HepG2 (cell line): Measurements from ENCODE around the gene SNED1. TPM values are rescaled to one million over a fixed set of nuclear protein-coding genes. Genes with fewer than 3 reads are reported as not detected.

Experiments
- ATAC-seq: fragments of 200-7000 bp; cut with Tn5 transposase; 3 replicates; pipeline ENCODE4 v1.9.1; 2020; ENCODE audit warnings: mild to moderate bottlenecking, moderate library complexity
- BruUV-seq: library from RNA; stranded (reverse); fragments of 400-500 nt; replicated peaks from 2 replicates; lab custom pipeline; 2021; lab: Mats Ljungman, UMichigan
- CTCF ChIA-PET: fragments of 300-600 bp; formaldehyde crosslinking; extraction: SDS; loops from one replicate; lab custom pipeline; 2021; ENCODE audit warnings: low total read pairs, inconsistent platforms, low intra/inter-chr PET ratio; lab: Yijun Ruan, JAX
- POLR2A ChIA-PET: fragments of 350-600 bp; sonication (Branson Sonifier 250); formaldehyde crosslinking; loops from one replicate; lab custom pipeline; 2020; ENCODE audit warnings: antibody characterized with exemption, inconsistent platforms; lab: Yijun Ruan, JAX
- DNase-seq: peaks from one replicate; pipeline ENCODE4 v3.0.0-alpha.2; 2015; ENCODE audit warnings: low spot score
- FAIRE-seq: peaks from 3 replicates; lab custom pipeline; 2011; peaks lifted over from hg19 to GRCh38; lab: Jason Lieb, UNC
- H2AFZ ChIP-seq: one replicate; pipeline ENCODE4 v1.6.1; 2011; ENCODE audit warnings: low read length, inconsistent platforms
- H3K27ac ChIP-seq: fragments of 300-600 bp; 3 replicates; pipeline ENCODE4 v1.8.0; 2011; ENCODE audit warnings: mixed run types, mild to moderate bottlenecking, mixed read lengths, low read length, inconsistent platforms; ENCODE audit not compliant: insufficient read depth; ENCODE audit errors: extremely low read length
- H3K27me3 ChIP-seq, 2 experiments: fragments of 200-600 bp in 1 of 2; 2 replicates in 1 of 2; 3 replicates in 1 of 2; pipeline versions ENCODE4 v1.6.0 to v1.8.0; 2011; ENCODE audit warnings: low read length in 2 of 2, mild to moderate bottlenecking in 2 of 2, moderate library complexity in 2 of 2, inconsistent platforms in 1 of 2; ENCODE audit not compliant: insufficient read depth in 2 of 2, control insufficient read depth in 1 of 2
- H3K36me3 ChIP-seq, 2 experiments: fragments of 200-600 bp in 1 of 2; replicated peaks in 1 of 2; 2 replicates in 1 of 2; 3 replicates in 1 of 2; pipeline versions ENCODE4 v1.5.1 to v1.8.0; 2011; ENCODE audit warnings: low read length in 2 of 2, inconsistent platforms in 1 of 2; ENCODE audit not compliant: insufficient read depth in 2 of 2, control insufficient read depth in 1 of 2
- H3K4me1 ChIP-seq: 2 replicates; pipeline ENCODE4 v1.5.1; 2012; ENCODE audit warnings: low read length, inconsistent platforms; ENCODE audit not compliant: insufficient read depth
- H3K4me2 ChIP-seq: 2 replicates; pipeline ENCODE4 v1.6.0; 2011; ENCODE audit warnings: low read depth, low read length, inconsistent platforms
- H3K4me3 ChIP-seq, 3 experiments: fragments of 200-600 bp in 1 of 3; sonication (generic), shearing (Covaris generic) in 1 of 3; replicated peaks in 1 of 3; 2 replicates each; pipeline ENCODE4 v1.5.1; 2011 to 2016; ENCODE audit warnings: low read length in 3 of 3, inconsistent platforms in 2 of 3, low read depth in 2 of 3, mild to moderate bottlenecking in 2 of 3, control low read depth in 1 of 3, mixed read lengths in 1 of 3; ENCODE audit not compliant: insufficient read depth in 1 of 3
- H3K79me2 ChIP-seq: one replicate; pipeline ENCODE4 v1.6.1; 2011; ENCODE audit warnings: low read length, inconsistent platforms; ENCODE audit not compliant: insufficient read depth
- H3K9ac ChIP-seq: 2 replicates; pipeline ENCODE4 v1.6.0; 2011; ENCODE audit warnings: mild to moderate bottlenecking, low read depth, low read length, inconsistent platforms; ENCODE audit not compliant: insufficient read depth
- H3K9me3 ChIP-seq: 2 replicates; pipeline ENCODE4 v1.5.1; 2012; ENCODE audit warnings: mild to moderate bottlenecking, low read length
- H4K20me1 ChIP-seq: 2 replicates; pipeline ENCODE4 v1.6.0; 2011; ENCODE audit warnings: inconsistent platforms, mild to moderate bottlenecking, low read length, moderate library complexity; ENCODE audit not compliant: insufficient read depth
- AHDC1 ChIP-seq: sonication (generic); formaldehyde crosslinking; IDR thresholded peaks from 2 replicates; pipeline ENCODE4 v1.5.1; 2020; ENCODE audit warnings: mild to moderate bottlenecking, missing genetic modification reagents, borderline replicate concordance
- BCLAF1 ChIP-seq: fragments of 450-650 bp; IDR thresholded peaks from 2 replicates; pipeline ENCODE4 v1.6.1; 2017; ENCODE audit warnings: mild to moderate bottlenecking
- BRD4 ChIP-seq: sonication (generic); formaldehyde crosslinking; IDR thresholded peaks from 2 replicates; pipeline ENCODE4 v1.4.0; 2020; ENCODE audit warnings: missing genetic modification reagents
- MNT ChIP-seq: fragments of 450-650 bp; IDR thresholded peaks from 2 replicates; pipeline ENCODE4 v1.6.1; 2016
- PTBP1 ChIP-seq: fragments of 200-400 bp; formaldehyde crosslinking; IDR thresholded peaks from 2 replicates; pipeline ENCODE4 v1.6.1; 2018; ENCODE audit warnings: low read length, low read depth; ENCODE audit not compliant: poor library complexity, severe bottlenecking
- SP4 ChIP-seq: sonication (generic); formaldehyde crosslinking; IDR thresholded peaks from 2 replicates; pipeline ENCODE4 v1.8.1; 2023; ENCODE audit warnings: mild to moderate bottlenecking, missing genetic modification reagents
- THAP8 ChIP-seq: sonication (generic); formaldehyde crosslinking; IDR thresholded peaks from 2 replicates; pipeline ENCODE4 v1.5.1; 2020; ENCODE audit warnings: missing genetic modification reagents, mild to moderate bottlenecking, borderline replicate concordance
- ZNF207 ChIP-seq: fragments of 450-650 bp; IDR thresholded peaks from 2 replicates; pipeline ENCODE4 v1.6.1; 2016; ENCODE audit warnings: antibody characterized with exemption, borderline replicate concordance
- WGBS: methylation state at CpG from one replicate; pipeline ENCODE4 v1.1.6; 2017; ENCODE audit warnings: low lambda C conversion rate; 5-methylcytosine and 5-hydroxymethylcytosine counted together
- in situ Hi-C: cut with HindIII; loops from 2 replicates; pipeline ENCODE4 v1.10.0; 2017; ENCODE audit warnings: low pct_unique_long_range_greater_than_20kb; ENCODE audit not compliant: extremely low pct_ligation_motif_present
- intact Hi-C: fragments of 100-400 bp; cut with micrococcal nuclease; formaldehyde crosslinking; loops from one replicate; pipeline ENCODE4 v1.10.0; 2022; ENCODE audit not compliant: unreplicated experiment
- polyA plus RNA-seq, 8 experiments: library from polyadenylated mRNA; depleted of rRNA in 3 of 8; stranded (reverse) in 7 of 8; unstranded in 1 of 8; fragments of >200 nt; fragmentation: Illumina TruSeq in 4 of 8; extraction: Trizol in 4 of 8; gene quantifications; 2 replicates each; pipeline versions ENCODE4 v1.2.1 to v1.2.3, GENCODE V29; 2011 to 2016; ENCODE audit warnings: low read depth in 4 of 8, missing spikeins in 1 of 8, mixed read lengths in 1 of 8; ENCODE audit not compliant: insufficient read depth in 1 of 8
- total RNA-seq, 5 experiments: library from RNA; depleted of rRNA; stranded (reverse); fragments of >200 nt; fragmentation: Illumina TruSeq; extraction: Trizol; gene quantifications; 2 replicates each; pipeline ENCODE4 v1.2.3, GENCODE V29; 2016; ENCODE audit warnings: low read depth in 1 of 5
- TF ChIP-seq, protein P1 (sequence below): sonication (generic); formaldehyde crosslinking; IDR thresholded peaks from 2 replicates; pipeline ENCODE4 v1.5.1; 2020; ENCODE audit warnings: mild to moderate bottlenecking, missing genetic modification reagents, moderate library complexity

The SNED1 gene
- total and polyA plus RNA-seq, 2 of the 13 experiments (the other 11 are each of a cell fraction or from before 2014, with no cell fraction given) = 0.15 to 0.65 TPM

GRCh38 chr2:240996834-240997140 lies 1.6 kb upstream of the SNED1 start:
- ATAC-seq = no peak
- H3K27me3 ChIP-seq = peaks cover 31 to 77% of the 10 kb centered on the region in 2 experiments
- ChIA-PET POLR2A (no interaction called here), CTCF (no interaction called here)
- intact Hi-C loops = no loop called here
- H3K4me3 ChIP-seq = peak overlapping the region in 1 of 3 experiments; percentile 15; a peak in 1 of 6 replicates
- no peak overlapping the region for H3K27ac ChIP-seq
- no peaks in the 10 kb centered on the region for H3K36me3 ChIP-seq
- no TSS peak for BruUV-seq
- peak overlapping the region; percentile 85 for H3K4me2 ChIP-seq
- FAIRE-seq = no peak
- no peak overlapping the region for H2AFZ ChIP-seq
- no peak for DNase-seq
- H3K9ac ChIP-seq = no peak overlapping the region
- H3K9me3 ChIP-seq = no peaks in the 10 kb centered on the region
- 9% methylated on average over 8 of the region's 13 CpGs for WGBS
- in situ Hi-C loops = loop anchor here (5.0 kb wide), 1 partner anchor 149 kb away; no protein-coding TSS in a partner anchor
- no peaks in the 10 kb centered on the region for H3K79me2 ChIP-seq
- H4K20me1 ChIP-seq = no peaks in the 10 kb centered on the region
- peaks cover 54% of the 10 kb centered on the region for H3K4me1 ChIP-seq
- TF ChIP-seq AHDC1 (CRISPR knock-in tag) = no peak
- TF ChIP-seq BCLAF1 = no peak
- 0 out of 2 replicates have a peak, but pooled peaks have one; percentile 14 for TF ChIP-seq BRD4 (CRISPR knock-in tag)
- TF ChIP-seq PTBP1 = no peak
- no peak for TF ChIP-seq ZNF207
- no peak for TF ChIP-seq THAP8
- TF ChIP-seq, protein P1, sequence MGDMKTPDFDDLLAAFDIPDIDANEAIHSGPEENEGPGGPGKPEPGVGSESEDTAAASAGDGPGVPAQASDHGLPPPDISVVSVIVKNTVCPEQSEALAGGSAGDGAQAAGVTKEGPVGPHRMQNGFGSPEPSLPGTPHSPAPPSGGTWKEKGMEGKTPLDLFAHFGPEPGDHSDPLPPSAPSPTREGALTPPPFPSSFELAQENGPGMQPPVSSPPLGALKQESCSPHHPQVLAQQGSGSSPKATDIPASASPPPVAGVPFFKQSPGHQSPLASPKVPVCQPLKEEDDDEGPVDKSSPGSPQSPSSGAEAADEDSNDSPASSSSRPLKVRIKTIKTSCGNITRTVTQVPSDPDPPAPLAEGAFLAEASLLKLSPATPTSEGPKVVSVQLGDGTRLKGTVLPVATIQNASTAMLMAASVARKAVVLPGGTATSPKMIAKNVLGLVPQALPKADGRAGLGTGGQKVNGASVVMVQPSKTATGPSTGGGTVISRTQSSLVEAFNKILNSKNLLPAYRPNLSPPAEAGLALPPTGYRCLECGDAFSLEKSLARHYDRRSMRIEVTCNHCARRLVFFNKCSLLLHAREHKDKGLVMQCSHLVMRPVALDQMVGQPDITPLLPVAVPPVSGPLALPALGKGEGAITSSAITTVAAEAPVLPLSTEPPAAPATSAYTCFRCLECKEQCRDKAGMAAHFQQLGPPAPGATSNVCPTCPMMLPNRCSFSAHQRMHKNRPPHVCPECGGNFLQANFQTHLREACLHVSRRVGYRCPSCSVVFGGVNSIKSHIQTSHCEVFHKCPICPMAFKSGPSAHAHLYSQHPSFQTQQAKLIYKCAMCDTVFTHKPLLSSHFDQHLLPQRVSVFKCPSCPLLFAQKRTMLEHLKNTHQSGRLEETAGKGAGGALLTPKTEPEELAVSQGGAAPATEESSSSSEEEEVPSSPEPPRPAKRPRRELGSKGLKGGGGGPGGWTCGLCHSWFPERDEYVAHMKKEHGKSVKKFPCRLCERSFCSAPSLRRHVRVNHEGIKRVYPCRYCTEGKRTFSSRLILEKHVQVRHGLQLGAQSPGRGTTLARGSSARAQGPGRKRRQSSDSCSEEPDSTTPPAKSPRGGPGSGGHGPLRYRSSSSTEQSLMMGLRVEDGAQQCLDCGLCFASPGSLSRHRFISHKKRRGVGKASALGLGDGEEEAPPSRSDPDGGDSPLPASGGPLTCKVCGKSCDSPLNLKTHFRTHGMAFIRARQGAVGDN (CRISPR knock-in tag) = peak; percentile 34
- TF ChIP-seq MNT = peak; percentile 68; the same call in 1 of the 2 replicates
- 0 out of 2 replicates have a peak, but pooled peaks have one; percentile 49 for TF ChIP-seq SP4 (CRISPR knock-in tag)
